Skeletal muscle tissue (tissue), 4 donors: ENCODE measurements around the gene B4GALT5. TPM values are rescaled to one million over a fixed set of nuclear protein-coding genes. Genes with fewer than 3 reads are reported as not detected.
A peak's percentile ranks its signal among the peaks of the same experiment; 100 is the strongest.
"Not testable (repeated sequence)": the region's sequence is repeated elsewhere in the genome, so short reads cannot be mapped to it uniquely, and the experiment has no call there.

ENCODE experiments used
- H3K27ac ChIP-seq: one replicate; pipeline ENCODE4 v1.7.0; 2013; ENCODE audit warnings: mild to moderate bottlenecking, low read depth, low read length, inconsistent platforms
- H3K27me3 ChIP-seq, 3 donors: one replicate each; pipeline ENCODE4 v1.7.0; 2013; ENCODE audit warnings: low read length in 3 of 3; ENCODE audit not compliant: control insufficient read depth in 3 of 3, insufficient read depth in 3 of 3
- H3K36me3 ChIP-seq, 3 donors: one replicate each; pipeline ENCODE4 v1.7.0; 2013; ENCODE audit warnings: low read length in 3 of 3; ENCODE audit not compliant: control insufficient read depth in 3 of 3, insufficient read depth in 3 of 3
- H3K4me1 ChIP-seq, 3 donors: one replicate each; pipeline ENCODE4 v1.7.0; 2013; ENCODE audit warnings: low read length in 3 of 3, mild to moderate bottlenecking in 3 of 3; ENCODE audit not compliant: control insufficient read depth in 3 of 3, insufficient read depth in 3 of 3
- H3K4me3 ChIP-seq, 3 donors: one replicate each; pipeline ENCODE4 v1.7.0; 2013; ENCODE audit warnings: low read length in 3 of 3
- H3K9ac ChIP-seq, 3 donors: one replicate each; pipeline ENCODE4 v1.7.0; 2013; ENCODE audit warnings: low read length in 3 of 3, mild to moderate bottlenecking in 3 of 3, moderate library complexity in 2 of 3, low read depth in 1 of 3
- H3K9me3 ChIP-seq, 3 donors: one replicate each; pipeline ENCODE4 v1.7.0; 2013; ENCODE audit warnings: low read length in 3 of 3; ENCODE audit not compliant: control insufficient read depth in 3 of 3
- total RNA-seq: library from RNA; depleted of rRNA; stranded (reverse); fragments of >200 nt; gene quantifications from one replicate; pipeline ENCODE4 v1.2.3, GENCODE V29; 2014
- donor health status: Osteomylitis.

The B4GALT5 gene
- 14.6 TPM for total RNA-seq

DNA sequence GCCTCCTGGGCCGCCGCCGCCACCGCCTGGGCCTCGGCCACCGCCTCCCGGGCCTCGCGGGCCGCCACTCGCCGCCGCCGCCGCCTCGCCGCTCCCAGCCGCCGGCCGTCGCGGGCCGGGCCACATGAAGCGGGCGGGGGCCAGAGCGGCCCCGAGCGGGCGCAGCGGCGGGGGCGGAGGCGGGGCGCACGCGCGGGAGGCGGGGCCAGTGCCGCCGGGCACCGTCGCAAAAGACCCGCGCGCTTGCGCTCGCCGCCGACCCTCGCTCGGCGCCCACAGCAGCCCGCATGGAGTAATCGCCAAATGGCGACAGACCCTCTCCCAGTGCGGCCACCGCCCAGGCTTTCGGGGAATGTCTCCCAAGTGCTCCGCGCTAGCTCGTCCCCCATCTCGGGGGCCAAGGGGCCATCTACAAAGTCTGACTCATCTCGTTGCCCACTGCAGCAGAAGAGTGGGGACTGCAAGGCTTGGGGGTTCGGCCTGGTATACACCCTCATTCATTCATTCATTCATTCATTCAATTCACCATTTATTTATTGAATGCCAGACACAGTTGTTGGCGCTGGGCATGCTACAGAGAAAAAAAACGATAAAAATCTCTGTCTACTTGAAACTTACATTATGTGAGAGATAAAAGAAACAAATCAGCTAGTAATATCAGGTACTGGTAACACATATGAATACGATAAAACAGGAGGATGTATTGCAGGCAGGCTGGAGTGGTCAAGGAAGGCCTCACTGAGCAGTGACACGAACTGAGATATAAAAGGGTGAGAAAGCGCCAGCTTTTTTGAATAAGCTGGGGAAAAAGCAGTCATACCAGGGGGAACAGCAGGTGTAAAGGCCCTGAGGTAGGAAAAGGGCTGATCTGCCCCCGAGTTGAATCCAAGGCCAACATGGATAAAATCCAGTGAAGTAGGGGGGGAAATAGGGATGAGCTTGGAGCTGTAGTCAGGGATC lies at the start of gene B4GALT5:
Gene B4GALT5 (minus strand): TSS at position 126 of the 960 bp plus-strand sequence. CDS start 188 bp downstream, outside the sequence.
- H3K9ac ChIP-seq = peak within 1 kb of the TSS; percentile 84 to 93 (median 87)
- no peaks in the 10 kb centered on the region for H3K27me3 ChIP-seq
- peaks cover 23 to 45% (median 36%) of the 10 kb centered on the region in 3 donors for H3K4me1 ChIP-seq
- H3K4me3 ChIP-seq = peak within 1 kb of the TSS; percentile 84 to 95 (median 84)
- H3K9me3 ChIP-seq = no peaks in the 10 kb centered on the region
- peak within 1 kb of the TSS; percentile 88 for H3K27ac ChIP-seq
- no peaks in the 10 kb centered on the region for H3K36me3 ChIP-seq

DNA sequence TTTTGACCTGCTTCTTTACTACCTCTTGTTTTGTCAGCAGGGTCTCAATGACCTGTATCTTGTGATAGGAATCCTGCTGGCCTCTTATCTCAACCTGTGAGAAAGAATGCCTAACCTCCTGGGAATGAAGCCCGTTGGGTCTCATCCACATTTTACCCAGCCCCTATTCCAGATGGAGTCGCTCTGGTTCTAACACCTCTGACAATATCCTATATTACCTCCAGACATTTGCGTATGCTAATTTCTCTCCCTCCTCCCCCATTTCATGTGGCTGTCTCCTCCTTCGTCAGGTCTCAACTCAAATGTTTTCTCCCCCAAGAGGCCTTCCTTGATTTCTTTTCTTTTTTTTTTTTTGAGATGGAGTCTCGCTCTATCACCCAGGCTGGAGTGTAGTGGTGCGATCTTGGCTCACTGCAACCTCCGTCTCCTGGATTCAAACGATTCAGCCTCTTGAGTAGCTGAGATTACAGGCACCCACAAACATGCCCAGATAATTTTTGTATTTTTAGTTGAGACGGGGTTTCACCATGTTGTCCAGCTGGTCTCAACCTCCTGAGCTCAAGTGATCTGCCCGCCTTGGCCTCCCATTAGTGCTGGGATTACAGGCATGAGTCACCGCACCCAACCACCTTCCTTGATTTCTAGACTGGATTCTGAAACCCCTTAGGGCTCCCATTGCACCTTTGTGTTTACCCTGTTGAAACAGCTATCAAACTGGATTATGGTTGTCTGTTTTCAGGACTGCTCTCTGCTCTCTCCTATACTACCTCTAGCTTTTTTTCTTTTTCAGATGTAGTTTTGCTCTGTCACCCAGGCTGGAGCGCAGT lies 49.5 kb upstream of the B4GALT5 start:
- H3K27me3 ChIP-seq = no peaks in the 10 kb centered on the region
- no peaks in the 10 kb centered on the region for H3K9me3 ChIP-seq
- peaks cover 6 to 12% (median 10%) of the 10 kb centered on the region in 3 donors for H3K4me1 ChIP-seq
- H3K9ac ChIP-seq = no peak overlapping the region
- H3K27ac ChIP-seq = no peak overlapping the region
- H3K4me3 ChIP-seq = no peak overlapping the region
- no peaks in the 10 kb centered on the region for H3K36me3 ChIP-seq

DNA sequence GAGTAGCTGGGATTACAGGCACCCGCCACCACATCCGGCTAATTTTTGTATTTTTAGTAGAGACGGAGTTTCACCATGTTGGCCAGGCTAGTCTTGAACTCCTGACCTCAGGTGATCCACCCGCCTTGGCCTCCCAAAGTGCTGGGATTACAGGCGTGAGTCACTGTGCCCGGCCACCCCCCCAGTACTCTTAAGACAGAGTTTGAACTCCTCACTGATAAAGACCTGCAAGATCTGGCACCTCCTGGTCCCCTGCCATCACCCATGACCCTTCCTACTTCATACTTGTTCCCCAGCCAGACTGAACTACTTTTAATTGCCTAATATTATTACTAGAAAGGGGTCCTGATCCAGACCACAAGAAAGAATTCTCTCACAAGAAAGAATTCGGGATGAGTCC lies 48.2 kb upstream of the B4GALT5 start:
- not testable (repeated sequence) for H3K4me1 ChIP-seq, H3K36me3 ChIP-seq, H3K27ac ChIP-seq, H3K9me3 ChIP-seq, H3K9ac ChIP-seq, H3K4me3 ChIP-seq, H3K27me3 ChIP-seq

GRCh38 chr20:49759266-49759950 lies 45.7 kb upstream of the B4GALT5 start:
- H3K9ac ChIP-seq = no peak overlapping the region
- peaks cover 0 to 3% (median 0%) of the 10 kb centered on the region in 3 donors for H3K4me1 ChIP-seq
- no peaks in the 10 kb centered on the region for H3K27me3 ChIP-seq
- no peak overlapping the region for H3K4me3 ChIP-seq
- H3K27ac ChIP-seq = no peak overlapping the region
- no peaks in the 10 kb centered on the region for H3K9me3 ChIP-seq
- H3K36me3 ChIP-seq = no peaks in the 10 kb centered on the region

GRCh38 chr20:49758781-49759180 lies 45.1 kb upstream of the B4GALT5 start:
- Histone ChIP-seq H3K4me1 (peaks cover 0 to 3% (median 0%) of the 10 kb centered on the region in 3 donors), H3K36me3 (no peaks in the 10 kb centered on the region), H3K4me3 (no peak overlapping the region), H3K9me3 (no peaks in the 10 kb centered on the region), H3K27ac (no peak overlapping the region), H3K27me3 (no peaks in the 10 kb centered on the region), H3K9ac (no peak overlapping the region)

- no peak overlapping the region for H3K27ac ChIP-seq
- H3K27me3 ChIP-seq = no peaks in the 10 kb centered on the region
Observed at GRCh38 chr20:49757597-49757996, 43.9 kb upstream of the B4GALT5 start.

GRCh38 chr20:49756241-49756640 lies 42.6 kb upstream of the B4GALT5 start:
- H3K27me3 ChIP-seq = no peaks in the 10 kb centered on the region
- H3K27ac ChIP-seq = no peak overlapping the region
- H3K9me3 ChIP-seq = no peaks in the 10 kb centered on the region
- no peak overlapping the region for H3K9ac ChIP-seq
- no peak overlapping the region for H3K4me3 ChIP-seq
- peaks cover 0 to 5% (median 3%) of the 10 kb centered on the region in 3 donors for H3K4me1 ChIP-seq
- no peaks in the 10 kb centered on the region for H3K36me3 ChIP-seq

More at GRCh38 chr20:49757597-49757996, 43.9 kb upstream of the B4GALT5 start:
- Histone ChIP-seq H3K4me1 (peaks cover 0 to 4% (median 3%) of the 10 kb centered on the region in 3 donors), H3K36me3 (no peaks in the 10 kb centered on the region), H3K9me3 (no peaks in the 10 kb centered on the region), H3K4me3 (no peak overlapping the region), H3K9ac (no peak overlapping the region)

GRCh38 chr20:49754596-49754995 lies 40.9 kb upstream of the B4GALT5 start:
- no peak overlapping the region for H3K27ac ChIP-seq
- H3K9me3 ChIP-seq = no peaks in the 10 kb centered on the region
- peaks cover 10 to 12% (median 11%) of the 10 kb centered on the region in 3 donors for H3K4me1 ChIP-seq
- H3K4me3 ChIP-seq = no peak overlapping the region
- H3K36me3 ChIP-seq = no peaks in the 10 kb centered on the region
- no peak overlapping the region for H3K9ac ChIP-seq
- H3K27me3 ChIP-seq = no peaks in the 10 kb centered on the region

- H3K9ac ChIP-seq = no peak overlapping the region
- H3K9me3 ChIP-seq = no peaks in the 10 kb centered on the region
- H3K4me1 ChIP-seq = peaks cover 14 to 15% (median 15%) of the 10 kb centered on the region in 3 donors
- H3K4me3 ChIP-seq = no peak overlapping the region
- no peaks in the 10 kb centered on the region for H3K27me3 ChIP-seq
- no peaks in the 10 kb centered on the region for H3K36me3 ChIP-seq
- H3K27ac ChIP-seq = no peak overlapping the region
Observed at GRCh38 chr20:49753133-49753532, 39.5 kb upstream of the B4GALT5 start.
